CD4-positive, alpha-beta T cell treated with Interleukin-12 subunit alpha and Interleukin-12 subunit beta, for 1 hour (primary cell): ENCODE measurements around the gene HOXA1.

Experiments used
- DNase-seq: peaks from one replicate; pipeline ENCODE4 v3.0.0-alpha.2; 2020

The HOXA1 gene

DNA sequence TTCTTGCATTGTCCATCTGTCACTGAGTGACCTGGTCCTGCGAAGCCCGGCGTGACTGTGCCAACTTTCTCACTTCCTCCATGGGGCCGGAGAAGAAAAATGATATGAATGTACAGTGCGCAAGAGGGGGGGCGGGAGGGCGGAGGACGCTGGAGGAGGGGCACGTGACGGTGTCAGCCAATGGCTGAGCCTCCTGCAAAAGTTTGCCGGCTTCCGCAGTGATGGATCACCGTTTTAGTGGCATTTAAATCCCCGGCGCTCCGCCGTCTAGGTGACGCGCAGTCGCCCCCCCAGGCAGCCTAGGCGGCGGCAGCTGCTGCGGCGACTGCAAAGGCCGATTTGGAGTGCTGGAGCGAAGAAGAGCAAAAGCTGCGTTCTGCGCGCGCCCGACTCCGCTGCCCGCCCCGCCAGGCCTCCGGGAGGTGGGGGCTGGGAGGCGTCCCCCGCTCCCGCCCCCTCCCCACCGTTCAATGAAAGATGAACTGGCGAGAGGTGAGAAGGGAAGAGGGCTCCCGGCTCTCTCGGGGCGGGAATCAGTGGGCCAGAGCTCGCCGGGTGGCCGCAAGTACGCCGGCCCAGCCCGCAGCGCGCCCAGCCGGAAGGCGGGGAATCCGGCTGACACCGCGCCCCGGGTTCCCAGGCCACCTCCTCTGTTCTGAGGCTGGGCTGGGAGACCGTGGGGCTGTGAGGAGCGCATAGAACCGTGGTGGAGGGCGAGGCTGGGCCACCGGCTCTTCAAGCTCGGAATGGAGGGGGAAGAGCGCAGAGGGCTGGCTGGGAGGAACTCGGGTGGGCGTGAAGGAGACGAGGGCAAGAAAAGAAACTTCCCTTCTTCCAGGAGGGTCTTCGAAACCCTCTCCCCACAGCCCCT is at the start of gene HOXA1:
HOXA1 (minus strand) TSS at position 104 of the 871 bp plus-strand sequence; CDS start at position 16, 88 bp downstream.
- peak; percentile 84 for DNase-seq

DNA sequence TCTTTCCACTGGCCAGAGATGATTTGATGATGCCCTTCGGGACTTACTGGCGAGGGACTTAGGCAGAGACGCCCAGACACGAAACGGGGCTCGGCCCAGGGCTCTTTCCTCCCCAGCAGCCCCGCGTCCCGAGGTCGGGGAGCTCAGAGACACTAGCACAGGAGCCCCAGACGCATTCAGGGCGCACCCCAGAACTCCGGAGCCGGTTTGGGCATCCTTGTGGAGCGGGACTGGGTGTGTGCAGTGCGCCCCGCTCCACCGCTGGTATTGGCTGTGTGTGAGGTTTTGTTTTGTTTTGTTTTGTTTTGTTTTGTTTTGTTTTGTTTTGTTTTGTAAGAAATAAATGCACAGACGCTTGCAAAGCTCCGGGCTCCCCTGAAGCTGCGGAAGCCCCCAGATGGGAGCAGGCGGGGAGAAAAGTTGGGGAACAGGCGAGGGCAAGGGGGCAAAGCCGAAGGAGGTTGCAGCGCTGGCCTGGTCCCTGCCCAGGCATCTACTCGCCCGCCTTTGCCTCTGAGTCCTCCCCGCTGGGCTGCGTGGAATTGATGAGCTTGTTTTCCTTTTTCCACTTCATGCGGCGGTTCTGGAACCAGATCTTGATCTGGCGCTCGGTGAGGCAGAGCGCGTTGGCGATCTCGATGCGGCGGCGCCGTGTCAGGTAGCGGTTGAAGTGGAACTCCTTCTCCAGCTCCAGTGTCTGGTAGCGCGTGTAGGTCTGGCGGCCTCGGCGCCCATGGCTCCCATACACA is 49.5 kb upstream of the HOXA1 start:
- DNase-seq = no peak

DNA sequence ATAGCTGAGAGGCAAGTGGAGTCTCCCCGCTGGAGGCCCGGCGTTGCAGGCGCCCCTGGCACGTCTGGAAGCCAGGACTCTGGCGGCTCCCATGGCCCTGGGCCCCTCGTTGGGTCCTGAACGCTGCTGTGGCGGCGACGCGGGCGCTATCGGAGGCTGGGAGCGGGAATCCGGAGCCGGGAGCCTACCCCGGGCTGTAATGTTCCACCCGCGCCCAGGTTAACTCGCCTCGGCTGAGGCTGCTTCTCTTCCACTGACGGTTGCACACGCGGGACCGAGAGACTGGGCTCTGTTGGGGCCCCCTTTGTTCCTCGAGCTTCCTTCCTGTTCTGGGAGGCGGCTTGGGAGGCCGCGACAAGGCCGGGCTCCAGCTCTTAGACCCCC is 49.0 kb upstream of the HOXA1 start:
- no peak for DNase-seq

DNA sequence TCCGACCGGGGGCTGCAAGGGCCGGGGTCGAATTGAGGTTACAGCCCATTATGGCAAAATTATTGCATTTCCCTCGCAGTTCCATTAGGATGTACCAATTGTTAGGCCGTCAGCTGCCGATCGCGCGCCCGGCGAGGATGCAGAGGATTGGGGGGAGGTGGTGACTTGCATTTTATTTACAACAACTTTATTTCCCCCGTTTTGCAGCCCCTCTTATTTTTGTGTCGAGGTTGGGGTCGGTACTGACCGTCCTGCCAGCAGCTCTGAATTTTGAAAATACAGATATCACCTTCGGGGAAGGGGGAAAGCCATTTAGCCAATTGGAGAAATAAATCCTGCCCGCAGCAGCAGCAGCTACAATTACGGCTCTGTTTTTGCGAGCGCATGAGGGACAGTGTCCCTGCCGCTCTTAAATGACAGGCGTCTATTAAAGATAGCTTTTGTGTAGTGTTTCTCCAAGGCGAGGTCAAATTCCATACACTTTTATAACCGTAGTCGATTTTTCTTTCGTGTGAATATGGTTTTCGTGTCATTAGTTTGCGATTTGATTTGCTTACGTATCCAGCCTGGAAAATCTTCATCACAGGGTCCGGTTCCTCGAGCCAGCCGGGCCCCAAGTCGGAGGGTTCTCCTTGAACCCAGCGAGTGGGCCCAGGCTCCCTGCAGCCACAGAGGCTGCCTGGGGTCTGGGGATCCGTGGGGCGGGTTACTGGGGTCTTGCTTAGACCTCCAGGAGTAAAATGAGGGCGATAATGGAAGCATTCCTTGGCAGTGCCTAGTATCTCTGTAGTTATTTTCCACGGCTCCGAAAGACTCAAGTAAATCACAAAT is 48.4 kb upstream of the HOXA1 start:
- no peak for DNase-seq

DNA sequence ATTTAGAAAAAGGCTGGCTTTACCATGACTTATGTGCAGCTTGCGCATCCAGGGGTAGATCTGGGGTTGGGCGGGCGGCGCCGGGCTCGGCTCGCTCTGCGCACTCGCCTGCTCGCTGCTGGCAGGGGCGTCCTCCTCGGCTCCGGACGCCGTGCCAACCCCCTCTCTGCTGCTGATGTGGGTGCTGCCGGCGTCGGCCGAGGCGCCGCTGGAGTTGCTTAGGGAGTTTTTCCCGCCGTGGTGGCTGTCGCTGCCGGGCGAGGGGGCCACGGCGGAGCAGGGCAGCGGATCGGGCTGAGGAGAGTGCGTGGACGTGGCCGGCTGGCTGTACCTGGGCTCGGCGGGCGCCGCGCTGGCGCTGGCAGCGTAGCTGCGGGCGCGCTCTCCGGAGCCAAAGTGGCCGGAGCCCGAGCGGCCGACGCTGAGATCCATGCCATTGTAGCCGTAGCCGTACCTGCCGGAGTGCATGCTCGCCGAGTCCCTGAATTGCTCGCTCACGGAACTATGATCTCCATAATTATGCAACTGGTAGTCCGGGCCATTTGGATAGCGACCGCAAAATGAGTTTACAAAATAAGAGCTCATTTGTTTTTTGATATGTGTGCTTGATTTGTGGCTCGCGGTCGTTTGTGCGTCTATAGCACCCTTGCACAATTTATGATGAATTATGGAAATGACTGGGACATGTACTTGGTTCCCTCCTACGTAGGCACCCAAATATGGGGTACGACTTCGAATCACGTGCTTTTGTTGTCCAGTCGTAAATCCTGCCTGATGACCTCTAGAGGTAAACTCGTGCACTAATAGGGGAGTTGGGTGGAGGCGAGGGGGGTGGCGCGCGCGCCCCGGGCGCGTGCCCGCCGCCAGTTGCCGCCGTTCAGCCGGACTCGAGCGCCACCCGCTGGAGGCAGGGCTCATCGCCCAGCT is 47.5 kb upstream of the HOXA1 start, which contains the start of gene HOXA5:
HOXA5 (minus strand) TSS at position 659 of the 927 bp plus-strand sequence; CDS start at position 585, 74 bp downstream.
- DNase-seq = no peak

DNA sequence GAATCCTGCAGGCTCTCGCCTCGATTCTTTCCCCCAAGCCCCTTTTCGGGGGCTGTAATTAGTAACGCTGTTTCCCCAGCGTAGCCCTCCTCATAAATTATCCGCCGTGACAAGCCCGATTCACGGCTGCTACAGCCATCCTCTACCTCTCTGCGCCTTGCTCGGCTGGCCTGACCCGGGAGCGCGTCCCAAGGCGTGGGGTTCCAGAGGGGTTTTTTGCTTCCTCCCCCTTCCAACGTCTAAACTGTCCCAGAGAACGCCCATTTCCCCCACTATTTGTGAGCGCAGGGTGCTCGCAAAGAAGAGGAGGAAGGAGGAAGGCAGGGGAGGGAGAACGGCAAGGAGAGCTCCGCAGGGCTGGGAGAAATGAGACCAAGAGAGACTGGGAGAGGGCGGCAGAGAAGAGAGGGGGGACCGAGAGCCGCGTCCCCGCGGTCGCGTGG is 46.8 kb upstream of the HOXA1 start:
- no peak for DNase-seq

DNA sequence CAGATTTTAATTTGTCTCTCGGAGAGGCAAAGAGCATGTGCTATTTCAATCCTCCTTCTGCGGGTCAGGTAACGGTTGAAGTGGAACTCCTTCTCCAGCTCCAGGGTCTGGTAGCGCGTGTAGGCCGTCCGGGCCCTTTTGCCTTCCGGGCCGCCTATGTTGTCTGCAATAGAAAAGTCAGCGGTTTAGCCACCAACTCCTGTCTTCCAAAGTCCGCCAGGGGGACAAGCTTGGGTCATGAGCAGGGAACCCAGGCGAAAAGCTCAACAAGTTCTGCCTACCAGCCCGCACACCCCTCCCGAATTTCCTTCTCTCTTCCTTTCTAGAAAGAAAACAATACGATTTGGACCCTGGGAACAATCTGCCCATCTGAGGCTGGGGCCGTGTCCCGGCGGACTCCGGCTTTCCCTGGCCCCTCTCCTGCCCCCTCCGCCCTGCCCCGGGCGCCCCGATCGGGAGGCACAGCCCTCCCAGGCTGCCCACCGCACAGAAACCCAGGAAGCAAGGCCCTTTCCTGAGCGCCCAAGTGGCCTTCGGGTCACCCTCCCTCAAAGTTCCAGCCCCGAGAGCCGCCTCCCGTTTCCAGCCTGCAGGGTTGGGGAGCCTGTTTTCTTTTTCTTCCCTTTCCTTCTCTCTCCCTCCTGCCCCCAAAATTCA is 46.3 kb upstream of the HOXA1 start:
- DNase-seq = no peak

DNA sequence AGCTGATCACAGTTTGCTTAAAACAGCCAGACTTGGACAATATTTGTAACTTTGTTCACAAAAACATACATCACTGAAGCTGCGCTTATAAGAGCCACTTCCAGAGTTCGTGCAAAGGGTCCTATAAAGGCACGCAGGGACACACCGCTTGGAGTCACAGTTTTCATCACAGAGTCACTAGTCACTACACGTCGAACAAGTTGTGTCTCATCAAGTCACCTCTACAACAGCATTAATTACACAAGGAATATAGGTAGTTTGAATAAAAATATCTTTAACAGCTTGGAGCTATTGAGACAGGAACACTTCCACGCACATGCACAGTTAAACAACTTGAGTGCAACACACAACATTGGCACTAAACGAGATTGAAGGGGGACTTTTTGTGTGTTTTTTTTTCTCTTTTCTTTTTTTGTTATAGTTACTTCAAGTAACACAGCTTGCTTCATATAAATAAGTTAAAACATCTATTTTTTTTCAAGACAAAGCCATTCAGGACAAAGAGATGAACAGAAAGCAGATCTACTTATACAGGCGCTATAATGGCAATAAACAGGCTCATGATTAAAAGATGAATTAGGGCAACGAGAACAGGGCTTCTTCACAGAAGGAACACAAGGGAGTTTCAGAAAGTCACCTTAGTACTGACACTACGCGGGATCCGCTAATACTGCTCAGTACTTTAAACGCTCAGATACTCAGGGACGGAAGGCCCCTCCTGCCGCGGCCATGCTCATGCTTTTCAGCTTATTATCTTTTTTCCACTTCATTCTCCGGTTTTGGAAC is 45.5 kb upstream of the HOXA1 start:
- no peak for DNase-seq

DNA sequence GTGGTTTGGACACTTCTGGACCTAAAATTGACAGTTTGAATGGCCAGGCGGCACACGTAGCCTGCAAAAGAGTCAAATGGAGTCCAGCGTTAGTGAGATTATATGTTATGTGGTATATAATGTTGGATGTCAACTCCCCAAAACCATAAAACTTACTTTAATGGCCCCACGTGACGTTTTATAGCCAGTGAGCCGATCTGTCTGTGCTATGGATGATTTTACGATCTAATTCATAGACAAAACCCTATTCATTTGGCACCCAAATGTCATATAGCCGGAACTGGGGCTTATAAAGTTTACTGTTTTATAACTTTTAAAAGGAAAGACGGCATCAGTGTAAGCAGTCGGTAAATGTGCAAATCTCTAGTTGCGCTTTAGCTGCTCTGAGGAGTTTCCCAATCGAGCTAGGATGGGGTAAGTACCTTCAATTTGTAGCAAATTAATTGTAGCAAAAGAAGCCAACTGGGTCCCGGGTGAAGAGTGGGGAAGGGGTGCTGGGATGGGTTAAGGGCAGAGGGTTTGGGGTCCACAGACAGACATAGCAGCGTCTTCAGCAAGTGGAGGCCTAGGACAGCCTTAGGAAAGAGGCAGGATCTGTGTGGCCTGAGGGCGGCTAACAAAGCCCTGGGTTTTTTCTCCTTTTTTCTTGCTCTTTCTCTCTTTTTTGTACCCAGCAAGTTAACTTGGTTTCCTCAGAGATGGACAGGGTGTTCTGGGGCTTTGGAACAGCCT is 44.5 kb upstream of the HOXA1 start:
- no peak for DNase-seq

DNA sequence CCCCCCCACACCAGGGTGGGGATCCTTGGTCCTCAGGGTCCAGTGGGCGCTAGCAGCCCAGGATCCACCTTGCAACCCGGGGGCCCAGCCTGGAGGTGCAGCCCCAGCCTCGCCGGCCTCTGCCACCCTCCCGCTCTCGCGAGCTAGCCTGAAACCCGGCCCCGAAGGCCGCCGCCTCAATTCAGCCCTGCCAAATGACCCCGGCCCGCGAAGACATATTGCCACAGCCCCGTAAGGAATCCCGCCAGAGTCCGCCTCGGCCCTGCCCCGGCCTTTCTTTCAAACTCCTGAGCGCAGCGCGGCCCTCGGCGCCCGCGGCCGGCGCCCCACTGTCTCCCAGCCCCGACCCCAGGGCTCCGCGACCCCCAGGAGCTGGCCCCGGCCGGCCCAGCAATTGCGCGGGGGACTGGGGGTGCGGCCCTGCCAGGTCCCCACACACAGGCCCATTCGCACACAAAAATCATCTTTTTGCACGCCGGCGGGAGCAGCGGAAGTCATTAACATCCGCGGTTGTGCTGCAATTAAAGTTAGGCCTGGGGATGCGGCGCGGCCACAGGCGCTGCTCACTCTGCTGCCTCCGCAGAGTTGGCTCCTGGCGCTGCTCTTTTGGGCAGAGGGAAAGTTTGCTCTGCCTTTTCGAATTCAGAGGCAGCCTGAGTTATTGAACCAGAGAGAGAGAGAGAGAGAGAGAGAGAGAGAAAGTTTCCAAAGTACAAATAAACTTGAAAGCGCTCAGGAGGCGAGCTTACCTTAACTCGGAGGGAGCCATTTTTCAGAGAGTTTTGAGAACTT is 43.7 kb upstream of the HOXA1 start:
- DNase-seq = no peak

DNA sequence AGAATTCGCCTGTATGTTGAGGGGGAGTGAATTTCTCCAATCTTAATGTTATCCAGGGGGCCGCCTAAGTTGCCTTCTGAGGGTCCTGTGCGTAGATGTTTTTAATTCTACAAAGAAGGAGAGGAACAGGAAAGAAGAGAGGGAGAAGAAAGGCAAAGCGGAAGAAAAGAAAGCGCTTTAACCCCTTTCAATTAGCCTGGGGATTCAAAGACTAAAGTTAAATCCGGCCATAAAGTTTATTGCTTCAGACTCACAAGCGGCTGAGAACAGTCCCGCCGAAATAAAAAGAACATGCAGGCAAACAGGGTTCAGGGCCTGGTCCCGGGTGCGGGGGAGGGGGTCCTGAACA is 43.2 kb upstream of the HOXA1 start:
- no peak for DNase-seq

DNA sequence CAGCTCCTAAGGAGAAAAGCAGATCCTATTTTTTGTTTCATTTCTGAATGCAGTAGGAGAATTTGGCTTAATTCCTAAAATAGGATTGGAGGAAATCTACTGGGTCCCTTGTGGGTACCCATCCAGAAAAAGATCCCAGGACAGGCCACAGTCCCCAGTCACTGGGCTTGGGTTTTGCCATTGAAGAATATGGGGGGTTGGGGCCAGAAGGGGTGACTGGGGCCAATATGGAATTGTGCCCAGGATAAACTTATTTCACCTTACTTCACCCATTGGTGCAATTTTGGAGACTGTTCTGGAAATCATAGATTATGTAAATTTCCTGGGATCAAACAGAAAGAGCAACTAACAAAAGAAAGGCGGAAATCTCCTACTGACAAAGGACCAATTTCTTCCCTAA is 42.7 kb upstream of the HOXA1 start:
- DNase-seq = no peak

DNA sequence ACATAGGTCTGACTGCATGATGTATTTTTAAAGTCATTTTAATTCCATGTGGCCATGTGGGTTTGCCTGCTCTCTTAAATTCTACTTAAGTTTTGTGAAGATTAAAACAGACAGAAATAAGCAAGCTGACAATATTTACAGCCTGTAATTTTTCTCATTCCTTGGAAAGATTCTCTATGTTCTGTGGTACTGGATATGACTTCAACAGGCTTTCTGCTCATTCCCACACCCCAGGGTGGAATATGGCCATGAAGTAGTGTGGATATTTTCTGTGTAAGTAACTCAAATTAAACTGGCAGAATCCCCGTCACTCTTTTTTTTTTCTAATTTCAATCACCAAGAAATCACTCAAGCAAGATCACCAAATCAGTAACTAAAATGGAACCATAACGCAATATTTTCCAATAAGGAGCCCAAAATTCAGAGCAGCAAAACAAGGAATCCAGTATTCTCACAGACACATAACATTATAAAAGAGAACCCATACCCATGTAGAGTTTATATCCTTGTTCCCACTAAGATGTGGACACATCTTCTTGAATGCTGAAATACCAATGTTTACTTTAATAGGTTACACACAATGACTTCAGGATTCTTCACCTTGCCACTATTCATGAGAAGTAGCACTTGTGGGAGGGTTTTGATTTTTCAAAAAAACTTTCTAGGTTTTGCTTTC is 42.0 kb upstream of the HOXA1 start:
- no peak for DNase-seq

DNA sequence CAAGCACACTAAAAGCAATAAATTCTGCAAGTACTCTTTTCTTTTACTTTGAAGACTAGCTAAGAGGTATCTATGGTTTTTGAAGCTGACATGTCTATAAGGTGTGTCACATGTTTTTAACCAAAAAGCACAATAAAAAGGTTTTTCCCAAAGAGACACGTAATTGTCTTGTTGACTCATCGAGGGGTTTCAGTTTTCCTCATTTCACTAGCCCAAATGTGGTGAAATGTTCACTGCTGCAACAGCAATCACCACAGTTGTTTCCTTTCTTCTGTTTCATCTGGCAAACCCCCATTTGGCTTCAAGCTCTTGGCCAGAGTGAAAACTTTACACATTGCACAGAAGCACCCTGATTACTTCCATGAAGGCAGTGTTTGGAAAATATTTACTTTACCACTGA is 38.6 kb upstream of the HOXA1 start:
- DNase-seq = no peak

DNA sequence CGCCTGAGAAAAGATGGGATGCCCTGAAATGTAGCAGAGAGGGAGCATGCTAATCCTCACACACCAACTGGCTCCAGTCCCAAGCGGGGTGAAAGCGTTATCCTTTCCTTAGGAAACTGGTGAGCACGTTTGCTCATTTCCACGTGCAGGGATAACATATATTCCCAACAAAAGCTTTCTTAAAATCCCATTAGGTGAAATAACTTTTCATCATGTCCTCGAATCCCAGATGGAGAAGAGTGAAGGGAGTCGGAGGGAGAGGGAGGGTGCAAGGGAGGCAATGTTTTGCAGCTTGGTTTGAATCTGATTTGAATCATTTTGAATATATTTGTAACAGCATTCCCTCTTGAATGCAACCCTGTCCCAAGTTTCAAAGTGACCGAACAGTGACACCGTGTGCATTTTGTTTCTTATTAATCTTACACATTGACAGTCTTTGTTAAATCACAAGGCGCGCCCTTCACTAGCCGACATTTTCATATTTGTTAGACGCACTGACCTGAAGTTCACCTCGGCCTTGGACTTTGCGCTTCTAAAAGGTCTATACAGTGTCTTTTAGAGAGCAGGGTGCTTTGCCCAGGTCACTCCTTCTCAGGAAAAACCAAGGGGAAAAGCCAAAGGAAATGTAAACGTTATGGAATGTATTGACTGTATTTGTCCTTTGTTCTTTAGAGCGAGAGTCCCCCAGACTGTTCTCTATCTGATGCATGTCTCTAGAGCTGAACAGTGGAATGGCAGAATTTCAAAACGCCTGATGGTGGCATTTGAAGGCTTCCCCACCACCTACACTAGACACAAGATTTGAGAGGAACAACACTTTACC is 37.8 kb upstream of the HOXA1 start:
- no peak for DNase-seq

DNA sequence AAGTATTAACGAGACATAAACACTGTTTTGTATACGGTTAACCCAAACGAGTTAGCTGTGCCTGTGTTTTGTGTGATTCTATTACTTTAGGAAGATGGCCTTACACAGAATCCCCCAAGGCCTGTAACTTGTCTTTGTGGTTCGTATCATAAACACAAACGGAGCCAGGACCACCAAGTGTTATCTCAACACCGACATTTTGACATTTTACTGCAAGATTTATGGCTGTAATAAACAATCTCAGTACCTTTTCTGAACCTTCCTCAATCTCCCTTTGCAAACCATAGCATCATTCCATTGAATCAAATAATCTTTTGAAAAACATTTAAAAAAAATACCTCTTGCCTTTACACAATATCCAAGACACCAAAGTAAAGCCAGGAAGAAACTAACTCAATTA is 37.2 kb upstream of the HOXA1 start:
- DNase-seq = no peak

DNA sequence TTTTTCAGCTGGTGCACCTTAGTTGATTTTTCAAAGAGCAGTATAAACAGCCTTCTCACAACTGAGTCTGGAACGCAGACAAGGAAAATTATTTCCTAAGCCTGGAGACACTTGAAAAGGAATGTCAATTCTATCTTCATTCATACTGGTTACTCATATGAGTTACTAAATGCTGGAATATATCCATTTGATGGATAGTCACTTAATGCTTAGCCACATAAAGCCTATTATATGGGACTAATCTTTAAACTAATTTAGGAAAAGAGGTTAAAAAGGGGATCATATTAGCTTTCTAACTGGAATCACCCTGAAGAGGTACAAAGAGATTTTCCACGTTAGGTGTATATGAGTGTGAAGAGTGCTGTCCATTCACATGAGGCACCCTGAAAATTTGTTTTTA is 36.4 kb upstream of the HOXA1 start:
- DNase-seq = no peak

DNA sequence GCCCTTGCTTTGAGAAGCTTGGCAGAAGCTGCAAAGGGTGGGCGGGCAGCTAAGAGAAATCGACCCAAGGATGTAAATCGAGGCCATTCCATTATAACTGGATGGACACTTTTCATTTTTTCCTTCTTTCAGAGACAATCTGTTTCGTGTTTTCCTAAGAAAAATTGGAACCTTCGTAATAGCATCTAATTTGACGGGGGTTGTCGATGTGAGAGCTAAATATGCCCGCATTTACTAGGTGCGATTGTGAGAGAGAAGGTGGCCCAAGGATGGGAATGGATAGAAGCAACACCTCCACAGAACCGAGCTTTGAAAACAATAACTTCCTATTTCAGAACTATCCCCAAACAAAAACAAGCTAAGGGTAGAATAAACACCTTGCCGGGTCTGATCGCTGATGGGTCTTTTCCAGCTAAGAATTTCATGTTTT is 35.6 kb upstream of the HOXA1 start:
- DNase-seq = no peak
